Subcutaneous adipose tissue (tissue), 4 donors: Measurements from ENCODE around the gene OR6C68. TPM values are rescaled to one million over a fixed set of nuclear protein-coding genes. Genes with fewer than 3 reads are reported as not detected.

Experiments used
- total RNA-seq, 4 donors: library from RNA; depleted of rRNA; stranded (reverse); fragments of >200 nt; gene quantifications; one replicate each; pipeline ENCODE4 v1.1.0, GENCODE V29; 2016
- TF ChIP-seq, protein P1 (sequence below): fragments of 450-650 bp; IDR thresholded peaks from one replicate; pipeline ENCODE4 v1.5.1; 2016; ENCODE audit warnings: low read depth, mild to moderate bottlenecking, control low read depth, antibody characterized with exemption, moderate library complexity

The OR6C68 gene
- total RNA-seq, 4 donors from 2014 or later: not detected

DNA sequence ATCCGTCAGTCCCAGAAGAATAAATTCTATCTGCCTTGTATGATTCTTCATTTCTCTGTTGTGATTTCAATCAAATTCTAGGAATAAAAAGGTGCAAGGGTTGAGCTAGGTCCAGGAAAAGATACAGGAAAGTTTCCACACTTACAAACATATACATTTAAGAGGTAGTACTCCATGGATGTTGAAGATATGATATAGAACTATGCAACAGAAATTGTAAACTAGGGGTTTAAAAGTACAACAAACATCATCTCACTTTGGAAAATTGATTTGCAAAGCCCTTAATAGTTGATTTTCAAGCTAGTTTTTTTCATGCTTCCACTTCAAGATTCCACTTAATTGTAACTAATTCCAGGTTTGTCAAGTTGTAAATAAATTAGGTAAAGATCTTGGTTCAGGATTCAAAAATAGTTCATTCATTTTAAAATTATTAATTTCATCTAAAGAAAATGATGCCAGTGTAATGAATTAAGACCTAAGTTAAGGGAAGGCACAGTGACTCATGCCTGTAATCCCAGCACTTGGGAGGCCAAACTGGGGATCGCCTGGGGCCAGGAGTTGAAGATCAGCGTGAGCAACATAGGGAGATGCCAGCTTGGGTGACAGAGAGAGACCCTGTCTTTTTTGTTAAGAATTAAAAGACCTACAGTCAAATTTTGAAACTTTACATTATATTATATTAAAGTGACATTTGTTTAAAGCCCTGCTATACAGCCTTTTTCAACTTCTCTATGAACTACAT, 21.9 kb upstream of the OR6C68 start, which contains the start of gene OR6C70:
Gene OR6C70, minus strand, starts transcription at position 51 of the 742 bp plus-strand sequence. Its CDS starts 0 bp downstream, at position 51.
- TF ChIP-seq, protein P1, sequence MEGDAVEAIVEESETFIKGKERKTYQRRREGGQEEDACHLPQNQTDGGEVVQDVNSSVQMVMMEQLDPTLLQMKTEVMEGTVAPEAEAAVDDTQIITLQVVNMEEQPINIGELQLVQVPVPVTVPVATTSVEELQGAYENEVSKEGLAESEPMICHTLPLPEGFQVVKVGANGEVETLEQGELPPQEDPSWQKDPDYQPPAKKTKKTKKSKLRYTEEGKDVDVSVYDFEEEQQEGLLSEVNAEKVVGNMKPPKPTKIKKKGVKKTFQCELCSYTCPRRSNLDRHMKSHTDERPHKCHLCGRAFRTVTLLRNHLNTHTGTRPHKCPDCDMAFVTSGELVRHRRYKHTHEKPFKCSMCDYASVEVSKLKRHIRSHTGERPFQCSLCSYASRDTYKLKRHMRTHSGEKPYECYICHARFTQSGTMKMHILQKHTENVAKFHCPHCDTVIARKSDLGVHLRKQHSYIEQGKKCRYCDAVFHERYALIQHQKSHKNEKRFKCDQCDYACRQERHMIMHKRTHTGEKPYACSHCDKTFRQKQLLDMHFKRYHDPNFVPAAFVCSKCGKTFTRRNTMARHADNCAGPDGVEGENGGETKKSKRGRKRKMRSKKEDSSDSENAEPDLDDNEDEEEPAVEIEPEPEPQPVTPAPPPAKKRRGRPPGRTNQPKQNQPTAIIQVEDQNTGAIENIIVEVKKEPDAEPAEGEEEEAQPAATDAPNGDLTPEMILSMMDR: no peak

DNA sequence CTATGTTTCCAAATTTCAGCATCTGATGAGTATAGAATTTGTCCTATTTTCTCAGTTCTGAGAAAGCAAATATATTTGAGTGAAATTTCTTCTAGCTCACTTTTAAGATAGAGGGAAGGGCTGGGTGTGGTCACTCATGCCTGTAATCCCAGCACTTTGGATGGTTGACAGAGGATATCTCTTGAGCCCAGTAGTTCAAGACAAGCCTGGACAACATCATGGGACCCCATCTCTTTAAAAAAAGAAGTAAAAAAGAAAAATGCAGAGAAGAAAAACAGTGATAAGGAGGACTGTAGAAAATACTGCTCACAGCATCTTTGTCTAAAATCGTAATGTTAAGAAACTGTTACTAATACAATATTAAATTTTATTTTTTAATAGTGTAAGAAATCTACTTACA, 19.9 kb upstream of the OR6C68 start:
- TF ChIP-seq, protein P1: no peak

DNA sequence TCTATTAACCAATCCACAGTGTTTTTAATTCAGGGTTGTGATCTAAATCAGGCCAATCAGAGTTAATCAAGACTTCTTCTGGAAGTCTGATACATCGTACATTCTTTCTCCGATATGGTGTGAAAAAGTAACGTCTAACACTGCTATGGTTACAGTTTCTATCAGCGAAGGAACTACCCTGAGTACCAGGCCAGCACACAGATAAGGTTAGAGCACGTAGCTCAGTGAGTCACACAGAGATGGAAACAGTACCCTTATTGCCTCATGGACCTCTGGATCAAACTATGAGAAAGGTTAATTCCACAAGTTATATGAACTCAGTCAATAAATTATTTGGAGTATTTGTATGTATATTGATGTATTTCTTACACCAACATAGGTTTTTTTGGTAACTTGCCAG, 3.3 kb downstream of the OR6C68 start:
- TF ChIP-seq, protein P1: no peak

DNA sequence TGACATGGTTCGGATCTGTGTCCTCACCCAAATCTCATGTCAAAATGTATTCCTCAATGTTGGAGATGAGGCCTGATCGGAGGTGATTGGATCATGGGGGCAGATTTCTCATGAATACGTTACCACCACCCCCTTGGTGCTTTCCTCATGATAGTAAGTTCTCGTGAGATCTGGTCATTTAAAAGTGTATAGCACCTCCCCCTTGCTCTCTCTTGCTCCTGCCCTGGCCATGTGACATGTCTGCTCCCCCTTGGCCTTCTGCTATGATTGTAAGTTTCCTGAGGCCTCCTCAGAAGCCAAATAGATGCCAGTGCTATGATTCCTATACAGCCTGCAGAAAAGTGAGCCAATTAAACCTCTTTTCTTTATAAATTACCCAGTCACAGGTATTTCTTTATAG, 7.1 kb downstream of the OR6C68 start:
- TF ChIP-seq, protein P1: no peak

DNA sequence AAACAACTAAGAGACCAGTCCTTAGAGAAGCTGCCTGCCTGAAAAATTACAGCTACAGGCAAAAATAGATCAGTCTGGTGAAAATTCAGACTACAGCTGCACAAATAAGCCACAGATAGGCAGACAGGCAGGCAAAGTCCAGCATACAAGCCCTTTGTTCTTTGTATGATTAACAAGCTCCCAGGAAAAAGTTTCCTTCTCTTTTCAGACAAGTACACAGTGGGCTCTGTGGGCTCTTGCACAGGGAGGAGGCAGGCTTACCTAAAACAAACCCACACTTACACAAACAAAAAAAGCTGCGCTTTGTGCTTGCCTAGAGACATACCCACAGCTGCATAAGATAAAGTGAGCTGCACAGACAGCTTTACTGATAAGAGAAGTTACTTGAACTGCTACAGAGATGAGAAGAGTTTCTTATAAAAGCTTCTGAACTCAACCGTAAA, 7.7 kb downstream of the OR6C68 start:
- TF ChIP-seq, protein P1: no peak

DNA sequence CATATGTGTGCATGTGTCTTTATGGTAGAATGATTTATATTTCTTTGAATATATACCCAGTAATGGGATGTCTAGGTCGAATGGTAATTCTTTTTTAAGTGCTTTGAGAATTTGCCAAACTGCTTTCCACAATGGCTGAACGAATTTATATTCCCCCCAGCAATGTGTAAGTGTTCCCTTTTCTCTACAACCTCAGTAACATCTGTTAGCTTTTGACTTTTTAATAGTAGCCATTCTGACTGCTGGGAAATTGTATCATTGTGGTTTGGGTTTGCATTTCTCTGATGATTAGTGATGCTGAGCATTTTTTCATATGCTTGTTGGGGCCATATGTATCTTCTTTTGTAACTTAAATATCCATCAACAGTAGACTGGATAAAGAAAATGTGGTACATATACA, 9.4 kb downstream of the OR6C68 start:
- TF ChIP-seq, protein P1: no peak

DNA sequence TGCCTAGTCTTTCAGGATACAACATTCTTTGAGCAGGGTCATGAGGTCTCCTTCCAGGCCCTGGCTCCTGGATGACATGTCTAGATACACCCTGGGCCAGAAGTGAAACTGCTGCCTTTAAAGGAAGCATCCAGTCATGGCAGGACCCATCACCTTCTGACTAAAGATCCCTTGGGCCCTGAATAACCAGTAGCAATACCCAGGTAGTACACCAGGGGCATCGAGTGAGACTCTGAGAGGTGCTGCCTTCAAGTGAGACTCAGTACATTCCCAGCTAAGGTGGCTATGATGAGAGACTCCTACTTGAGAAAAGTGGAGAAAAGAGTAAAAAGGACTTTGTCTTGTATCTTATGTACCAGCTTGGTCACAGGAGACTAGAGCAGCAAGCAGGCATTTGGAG, 23.5 kb downstream of the OR6C68 start:
- TF ChIP-seq, protein P1: no peak
